Measurements from ENCODE around the gene PRPF40A.

- TF ChIP-seq, protein P1, sequence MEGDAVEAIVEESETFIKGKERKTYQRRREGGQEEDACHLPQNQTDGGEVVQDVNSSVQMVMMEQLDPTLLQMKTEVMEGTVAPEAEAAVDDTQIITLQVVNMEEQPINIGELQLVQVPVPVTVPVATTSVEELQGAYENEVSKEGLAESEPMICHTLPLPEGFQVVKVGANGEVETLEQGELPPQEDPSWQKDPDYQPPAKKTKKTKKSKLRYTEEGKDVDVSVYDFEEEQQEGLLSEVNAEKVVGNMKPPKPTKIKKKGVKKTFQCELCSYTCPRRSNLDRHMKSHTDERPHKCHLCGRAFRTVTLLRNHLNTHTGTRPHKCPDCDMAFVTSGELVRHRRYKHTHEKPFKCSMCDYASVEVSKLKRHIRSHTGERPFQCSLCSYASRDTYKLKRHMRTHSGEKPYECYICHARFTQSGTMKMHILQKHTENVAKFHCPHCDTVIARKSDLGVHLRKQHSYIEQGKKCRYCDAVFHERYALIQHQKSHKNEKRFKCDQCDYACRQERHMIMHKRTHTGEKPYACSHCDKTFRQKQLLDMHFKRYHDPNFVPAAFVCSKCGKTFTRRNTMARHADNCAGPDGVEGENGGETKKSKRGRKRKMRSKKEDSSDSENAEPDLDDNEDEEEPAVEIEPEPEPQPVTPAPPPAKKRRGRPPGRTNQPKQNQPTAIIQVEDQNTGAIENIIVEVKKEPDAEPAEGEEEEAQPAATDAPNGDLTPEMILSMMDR (IDR thresholded peaks at IDR 0.05; ENCODE audit: low read length), result no peak
- TF ChIP-seq EZH2 (optimal IDR thresholded peaks at IDR 0.05; ENCODE audit: low read depth, low read length) (no peak), EZH2phosphoT487 (IDR thresholded peaks at IDR 0.05; ENCODE audit: low read length) (no peak)
Measured at GRCh38 chr2:152686321-152686720, 30.9 kb downstream of the PRPF40A start.

Measured in MM.1S (cell line).